IMR-90 (cell line): ENCODE results near the gene STX16. TPM values are rescaled to one million over a fixed set of nuclear protein-coding genes. Genes with fewer than 3 reads are reported as not detected.

Source experiments
- ATAC-seq: fragments of 200-7000 bp; cut with Tn5 transposase; 2 replicates; pipeline ENCODE4 v1.9.1; 2020; ENCODE audit warnings: low read depth, mild to moderate bottlenecking, moderate library complexity
- BruUV-seq: library from RNA; stranded (reverse); fragments of 400-500 nt; replicated peaks from 2 replicates; lab custom pipeline; 2021; lab: Mats Ljungman, UMichigan
- CTCF ChIA-PET: fragments of 300-600 bp; formaldehyde crosslinking; extraction: SDS; loops from one replicate; lab custom pipeline; 2021; ENCODE audit warnings: antibody characterized with exemption; lab: Yijun Ruan, JAX
- POLR2A ChIA-PET: fragments of 300-600 bp; sonication (Branson Sonifier 250); formaldehyde crosslinking; loops from one replicate; lab custom pipeline; 2022; ENCODE audit warnings: antibody characterized with exemption; ENCODE audit not compliant: unreplicated experiment; lab: Charles Lee
- DNase-seq: peaks from one replicate; pipeline ENCODE4 v3.0.0; 2013
- H2AFZ ChIP-seq: replicated peaks from 2 replicates; pipeline ENCODE3; 2013; ENCODE audit warnings: low read length, mild to moderate bottlenecking; ENCODE audit not compliant: poor library complexity
- H2AK5ac ChIP-seq: 2 replicates; pipeline ENCODE4 v1.6.1; 2013; ENCODE audit warnings: low read depth, low read length, inconsistent platforms
- H2AK9ac ChIP-seq: replicated peaks from 2 replicates; pipeline ENCODE3; 2013; ENCODE audit warnings: mild to moderate bottlenecking, low read depth, low read length, moderate library complexity; ENCODE audit not compliant: poor library complexity
- H2BK120ac ChIP-seq: 2 replicates; pipeline ENCODE4 v1.6.1; 2013; ENCODE audit warnings: low read depth, low read length, inconsistent platforms
- H2BK15ac ChIP-seq: 3 replicates; pipeline ENCODE4 v1.6.1; 2013; ENCODE audit warnings: low read depth, low read length, inconsistent platforms
- H2BK20ac ChIP-seq: 2 replicates; pipeline ENCODE4 v1.6.1; 2013; ENCODE audit warnings: low read depth, mild to moderate bottlenecking, inconsistent platforms, low read length, moderate library complexity
- H2BK5ac ChIP-seq: 2 replicates; pipeline ENCODE4 v1.6.1; 2013; ENCODE audit warnings: mild to moderate bottlenecking, low read depth, low read length, inconsistent platforms; ENCODE audit not compliant: poor library complexity, severe bottlenecking
- H3K14ac ChIP-seq: replicated peaks from 2 replicates; pipeline ENCODE4 v1.6.1; 2013; ENCODE audit warnings: low read depth, low read length, inconsistent platforms
- H3K18ac ChIP-seq: 2 replicates; pipeline ENCODE4 v1.6.1; 2013; ENCODE audit warnings: low read depth, low read length, control low read depth
- H3K23ac ChIP-seq: 2 replicates; pipeline ENCODE4 v1.6.1; 2013; ENCODE audit warnings: low read depth, low read length, inconsistent platforms
- H3K27ac ChIP-seq: 2 replicates; pipeline ENCODE4 v1.5.1; 2013; ENCODE audit warnings: mild to moderate bottlenecking, control low read depth, low read length; ENCODE audit not compliant: insufficient read depth
- H3K27me3 ChIP-seq: 2 replicates; pipeline ENCODE4 v1.6.1; 2013; ENCODE audit warnings: low read length; ENCODE audit not compliant: control insufficient read depth, insufficient read depth
- H3K36me3 ChIP-seq: 2 replicates; pipeline ENCODE4 v1.6.1; 2013; ENCODE audit warnings: low read length, mixed read lengths; ENCODE audit not compliant: control insufficient read depth, insufficient read depth
- H3K4ac ChIP-seq: 2 replicates; pipeline ENCODE4 v1.6.1; 2013; ENCODE audit warnings: low read depth, low read length, inconsistent platforms
- H3K4me1 ChIP-seq: 2 replicates; pipeline ENCODE4 v1.6.1; 2013; ENCODE audit warnings: low read length, mixed read lengths; ENCODE audit not compliant: control insufficient read depth, insufficient read depth
- H3K4me2 ChIP-seq: 2 replicates; pipeline ENCODE4 v1.6.1; 2013; ENCODE audit warnings: low read depth, mild to moderate bottlenecking, control low read depth, low read length, moderate library complexity
- H3K4me3 ChIP-seq: 2 replicates; pipeline ENCODE4 v1.5.1; 2013; ENCODE audit warnings: low read depth, mild to moderate bottlenecking, control low read depth, low read length, moderate library complexity; ENCODE audit not compliant: insufficient read depth
- H3K56ac ChIP-seq: 2 replicates; pipeline ENCODE4 v1.6.1; 2013; ENCODE audit warnings: low read length, inconsistent platforms; ENCODE audit not compliant: insufficient read depth; ENCODE audit errors: extremely low read depth
- H3K79me1 ChIP-seq, 2 experiments: 2 replicates each; pipeline ENCODE4 v1.6.1; 2013; ENCODE audit warnings: low read length in 2 of 2, inconsistent platforms in 1 of 2, low read depth in 1 of 2
- H3K9ac ChIP-seq: 2 replicates; pipeline ENCODE4 v1.6.1; 2013; ENCODE audit warnings: low read depth, low read length, control low read depth
- H3K9me1 ChIP-seq: 2 replicates; pipeline ENCODE4 v1.6.1; 2013; ENCODE audit warnings: low read length, inconsistent platforms; ENCODE audit not compliant: insufficient read depth
- H3K9me3 ChIP-seq: 2 replicates; pipeline ENCODE4 v1.6.1; 2013; ENCODE audit warnings: low read length; ENCODE audit not compliant: control insufficient read depth, insufficient read depth
- H4K20me1 ChIP-seq: 2 replicates; pipeline ENCODE4 v1.6.1; 2013; ENCODE audit warnings: low read length, inconsistent platforms; ENCODE audit not compliant: insufficient read depth
- H4K5ac ChIP-seq: 2 replicates; pipeline ENCODE4 v1.6.1; 2013; ENCODE audit warnings: mild to moderate bottlenecking, low read depth, low read length, control low read depth
- H4K8ac ChIP-seq, 2 experiments: 2 replicates each; pipeline ENCODE4 v1.6.1; 2013; ENCODE audit warnings: low read depth in 2 of 2, low read length in 2 of 2, control low read depth in 1 of 2, inconsistent platforms in 1 of 2
- H4K91ac ChIP-seq: 2 replicates; pipeline ENCODE4 v1.6.1; 2013; ENCODE audit warnings: low read depth, low read length, inconsistent platforms; ENCODE audit not compliant: insufficient read depth
- CEBPB ChIP-seq: IDR thresholded peaks from 2 replicates; pipeline ENCODE4 v1.6.1; 2012; ENCODE audit warnings: low read depth, low read length, improper control_type of control experiment
- FOS ChIP-seq: fragments of 150-350 bp; IDR thresholded peaks from 2 replicates; pipeline ENCODE4 v1.6.1; 2016; ENCODE audit warnings: low read depth, low read length
- MAZ ChIP-seq: IDR thresholded peaks from 2 replicates; pipeline ENCODE4 v1.6.1; 2012; ENCODE audit warnings: low read depth, mild to moderate bottlenecking, low read length, improper control_type of control experiment, moderate library complexity, borderline replicate concordance
- MXI1 ChIP-seq: IDR thresholded peaks from 2 replicates; pipeline ENCODE4 v1.6.1; 2012; ENCODE audit warnings: low read depth, mild to moderate bottlenecking, low read length, moderate library complexity, borderline replicate concordance
- NFE2L2 ChIP-seq: fragments of 150-350 bp; IDR thresholded peaks from 2 replicates; pipeline ENCODE4 v1.6.1; 2016; ENCODE audit warnings: low read depth, mild to moderate bottlenecking, low read length
- RAD21 ChIP-seq: IDR thresholded peaks from 2 replicates; pipeline ENCODE4 v1.6.1; 2012; ENCODE audit warnings: low read length, improper control_type of control experiment
- RCOR1 ChIP-seq: IDR thresholded peaks from 2 replicates; pipeline ENCODE4 v1.6.1; 2012; ENCODE audit warnings: mild to moderate bottlenecking, low read length, improper control_type of control experiment; ENCODE audit not compliant: insufficient replicate concordance
- SMC3 ChIP-seq: fragments of 150-350 bp; IDR thresholded peaks from 2 replicates; pipeline ENCODE4 v1.6.1; 2016; ENCODE audit warnings: low read depth, mild to moderate bottlenecking, antibody characterized with exemption, low read length, moderate library complexity
- WGBS, 2 experiments: methylation state at CpG; one replicate each; pipeline versions ENCODE4 v1.1.5 to v1.1.7; 2013; ENCODE audit warnings: missing lambda C conversion rate in 2 of 2; ENCODE audit not compliant: insufficient read length in 1 of 2; ENCODE audit errors: extremely low coverage in 2 of 2; 5-methylcytosine and 5-hydroxymethylcytosine counted together
- dilution Hi-C: fragments of 300-500 bp; cut with HindIII; formaldehyde crosslinking; loops from one replicate; pipeline ENCODE4 v1.14.3; 2018; ENCODE audit warnings: low sequenced_read_pairs; ENCODE audit not compliant: unreplicated experiment
- in situ Hi-C: fragments of 300-500 bp; cut with MboI; formaldehyde crosslinking; loops from 3 replicates; pipeline ENCODE4 v1.14.3; 2019; ENCODE audit warnings: low sequenced_read_pairs, inconsistent platforms, mixed read lengths
- intact Hi-C: fragments of 100-400 bp; cut with micrococcal nuclease; formaldehyde crosslinking; loops from 2 replicates; pipeline ENCODE4 v1.10.0; 2022
- polyA plus RNA-seq, 3 experiments: library from polyadenylated mRNA; depleted of rRNA; stranded (reverse); fragments of >200 nt; gene quantifications; 2 replicates each; pipeline ENCODE4 v1.2.3, GENCODE V29; 2012; ENCODE audit warnings: low replicate concordance in 1 of 3
- total RNA-seq: library from RNA; depleted of rRNA; stranded (reverse); fragments of >200 nt; gene quantifications from 2 replicates; pipeline ENCODE4 v1.2.3, GENCODE V29; 2012
- TF ChIP-seq, protein P1 (sequence below): conservative IDR thresholded peaks from 2 replicates; pipeline ENCODE4 v1.5.1; 2012; ENCODE audit warnings: mild to moderate bottlenecking, low read depth, low read length, improper control_type of control experiment

Gene STX16
- total and polyA plus RNA-seq, 2 of the 4 experiments (the other 2 are of a cell fraction): 26.9 to 58.2 TPM

- Histone ChIP-seq H3K9me3 (no peaks in the 10 kb centered on the region), H3K27me3 (no peaks in the 10 kb centered on the region), H3K23ac (peak within 1 kb of the TSS; percentile 75; the same call in 1 of the 2 replicates), H4K91ac (peak within 1 kb of the TSS; percentile 83), H2AK9ac (peak within 1 kb of the TSS; percentile 97), H4K8ac (peak within 1 kb of the TSS; percentile 93 to 94), H2BK5ac (peak within 1 kb of the TSS; percentile 48), H2BK15ac (peak within 1 kb of the TSS; percentile 53; the same call in 1 of the 3 replicates), H2BK120ac (peak within 1 kb of the TSS; percentile 40), H3K4me2 (peak within 1 kb of the TSS; percentile 54), H3K36me3 (peaks cover 16% of the 10 kb centered on the region; the same call in 1 of the 2 replicates), H3K4me1 (peaks cover 19% of the 10 kb centered on the region), H4K20me1 (no peaks in the 10 kb centered on the region), H4K5ac (peak within 1 kb of the TSS; percentile 93), H3K56ac (no peak within 1 kb of the TSS), H3K4me3 (peak within 1 kb of the TSS; percentile 43), H3K79me1 (peaks cover 6 to 21% of the 10 kb centered on the region in 2 experiments; a peak in 2 of 4 replicates), H3K18ac (no peak within 1 kb of the TSS; the same call in 1 of the 2 replicates), H3K27ac (peak within 1 kb of the TSS; percentile 31; the same call in 1 of the 2 replicates), H3K9ac (peak within 1 kb of the TSS; percentile 49), H3K14ac (peak within 1 kb of the TSS; percentile 95), H2AFZ (peak within 1 kb of the TSS; percentile 96), H3K9me1 (peaks cover 16% of the 10 kb centered on the region), H2AK5ac (peak within 1 kb of the TSS; percentile 94), H2BK20ac (0 out of 2 replicates have a peak within 1 kb of the TSS, but pooled peaks have one; percentile 10), H3K4ac (peak within 1 kb of the TSS; percentile 96)
- BruUV-seq: no TSS peak
- POLR2A ChIA-PET: no interaction called here
- dilution Hi-C loops: no loop called here
- TF ChIP-seq MAZ (peak; percentile 46; the same call in 1 of the 2 replicates), RAD21 (peak; percentile 34), MXI1 (no peak; the same call in 1 of the 2 replicates), RCOR1 (no peak), NFE2L2 (no peak), CEBPB (no peak), SMC3 (peak; percentile 36; the same call in 1 of the 2 replicates), FOS (no peak)
- TF ChIP-seq, protein P1, sequence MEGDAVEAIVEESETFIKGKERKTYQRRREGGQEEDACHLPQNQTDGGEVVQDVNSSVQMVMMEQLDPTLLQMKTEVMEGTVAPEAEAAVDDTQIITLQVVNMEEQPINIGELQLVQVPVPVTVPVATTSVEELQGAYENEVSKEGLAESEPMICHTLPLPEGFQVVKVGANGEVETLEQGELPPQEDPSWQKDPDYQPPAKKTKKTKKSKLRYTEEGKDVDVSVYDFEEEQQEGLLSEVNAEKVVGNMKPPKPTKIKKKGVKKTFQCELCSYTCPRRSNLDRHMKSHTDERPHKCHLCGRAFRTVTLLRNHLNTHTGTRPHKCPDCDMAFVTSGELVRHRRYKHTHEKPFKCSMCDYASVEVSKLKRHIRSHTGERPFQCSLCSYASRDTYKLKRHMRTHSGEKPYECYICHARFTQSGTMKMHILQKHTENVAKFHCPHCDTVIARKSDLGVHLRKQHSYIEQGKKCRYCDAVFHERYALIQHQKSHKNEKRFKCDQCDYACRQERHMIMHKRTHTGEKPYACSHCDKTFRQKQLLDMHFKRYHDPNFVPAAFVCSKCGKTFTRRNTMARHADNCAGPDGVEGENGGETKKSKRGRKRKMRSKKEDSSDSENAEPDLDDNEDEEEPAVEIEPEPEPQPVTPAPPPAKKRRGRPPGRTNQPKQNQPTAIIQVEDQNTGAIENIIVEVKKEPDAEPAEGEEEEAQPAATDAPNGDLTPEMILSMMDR: peak; percentile 45
- CTCF ChIA-PET: no interaction called here
- WGBS, 2 experiments: 4% methylated on average over 48 of the region's 93 CpGs; no CpG with 5 or more reads in 1 of the 2 experiments
- in situ Hi-C loops: no loop called here
- intact Hi-C loops: loop anchor here (5.0 kb wide), 2 partner anchors 160 to 210 kb away; partner anchors contain the start of genes GNAS and GNAS-AS1
- ATAC-seq (peak; percentile 94), DNase-seq (peak; percentile 67)
Observed at GRCh38 chr20:58692579-58693225, 41.6 kb downstream of the STX16 start, which contains the start of gene NPEPL1. Gene NPEPL1, plus strand, starts transcription at chr20:58692800. Its CDS starts 101 bp downstream, at chr20:58692901.
